Smooth muscle cell (in vitro differentiated cells): Measurements from ENCODE around the gene RAD51B. TPM values are rescaled to one million over a fixed set of nuclear protein-coding genes. Genes with fewer than 3 reads are reported as not detected.

ENCODE experiments used
- DNase-seq: peaks from one replicate; lab custom pipeline; 2025; ENCODE audit not compliant: unreplicated experiment; lab: John Stamatoyannopoulos, UW
- H2AFZ ChIP-seq: fragments of 200-600 bp; sonication (generic); 2 replicates; pipeline ENCODE4 v1.6.0; 2016; ENCODE audit warnings: antibody characterized with exemption, low read depth, mild to moderate bottlenecking
- H3F3A ChIP-seq: fragments of 200-600 bp; sonication (generic); 2 replicates; pipeline ENCODE4 v1.6.0; 2017; ENCODE audit warnings: antibody characterized with exemption, low read depth
- H3K27ac ChIP-seq: fragments of 200-600 bp; sonication (generic); 2 replicates; pipeline ENCODE4 v1.5.1; 2016; ENCODE audit warnings: low read depth, mild to moderate bottlenecking
- H3K27me3 ChIP-seq: fragments of 200-600 bp; sonication (generic); 2 replicates; pipeline ENCODE4 v1.6.1; 2016; ENCODE audit warnings: low read depth, mild to moderate bottlenecking
- H3K36me3 ChIP-seq: fragments of 200-600 bp; sonication (generic); 2 replicates; pipeline ENCODE4 v1.5.1; 2016; ENCODE audit warnings: low read depth
- H3K4me1 ChIP-seq: fragments of 200-600 bp; sonication (generic); 2 replicates; pipeline ENCODE4 v1.5.1; 2016; ENCODE audit warnings: low read depth
- H3K4me2 ChIP-seq: fragments of 200-600 bp; sonication (generic); 2 replicates; pipeline ENCODE4 v1.6.0; 2016; ENCODE audit warnings: mild to moderate bottlenecking
- H3K4me3 ChIP-seq: fragments of 200-600 bp; sonication (generic); 2 replicates; pipeline ENCODE4 v1.5.1; 2016; ENCODE audit warnings: mild to moderate bottlenecking
- H3K79me2 ChIP-seq: fragments of 200-600 bp; sonication (generic); 2 replicates; pipeline ENCODE4 v1.6.0; 2016; ENCODE audit warnings: low read depth, mild to moderate bottlenecking
- H3K9ac ChIP-seq: fragments of 200-600 bp; sonication (generic); 2 replicates; pipeline ENCODE4 v1.6.0; 2016; ENCODE audit warnings: low read depth
- H3K9me3 ChIP-seq: fragments of 200-600 bp; sonication (generic); replicated peaks from 2 replicates; pipeline ENCODE4 v1.5.1; 2016; ENCODE audit warnings: low read depth
- H4K20me1 ChIP-seq: fragments of 200-600 bp; sonication (generic); 2 replicates; pipeline ENCODE4 v1.6.0; 2016; ENCODE audit warnings: low read depth
- WGBS: methylation state at CpG from one replicate; pipeline ENCODE4 v1.1.7; 2016; ENCODE audit warnings: low lambda C conversion rate; 5-methylcytosine and 5-hydroxymethylcytosine counted together
- polyA plus RNA-seq: library from polyadenylated mRNA; unstranded; fragments of >200 nt; fragmentation: Nextera tagmentation; extraction: Ambion mirVana; gene quantifications from 2 replicates; pipeline ENCODE4 v1.2.1, GENCODE V29; 2016
- total RNA-seq: library from RNA; depleted of rRNA; stranded (reverse); fragments of >200 nt; gene quantifications from 2 replicates; pipeline ENCODE4 v1.2.3, GENCODE V29; 2014
- TF ChIP-seq, protein P1 (sequence below): fragments of 200-600 bp; sonication (generic); IDR thresholded peaks from 2 replicates; pipeline ENCODE4 v1.5.1; 2017; ENCODE audit warnings: borderline replicate concordance, mild to moderate bottlenecking, antibody characterized with exemption; ENCODE audit not compliant: insufficient read depth, poor library complexity, severe bottlenecking

RAD51B gene
- total and polyA plus RNA-seq, 2 experiments from 2014 or later, result 4.6 to 5.3 TPM

DNA sequence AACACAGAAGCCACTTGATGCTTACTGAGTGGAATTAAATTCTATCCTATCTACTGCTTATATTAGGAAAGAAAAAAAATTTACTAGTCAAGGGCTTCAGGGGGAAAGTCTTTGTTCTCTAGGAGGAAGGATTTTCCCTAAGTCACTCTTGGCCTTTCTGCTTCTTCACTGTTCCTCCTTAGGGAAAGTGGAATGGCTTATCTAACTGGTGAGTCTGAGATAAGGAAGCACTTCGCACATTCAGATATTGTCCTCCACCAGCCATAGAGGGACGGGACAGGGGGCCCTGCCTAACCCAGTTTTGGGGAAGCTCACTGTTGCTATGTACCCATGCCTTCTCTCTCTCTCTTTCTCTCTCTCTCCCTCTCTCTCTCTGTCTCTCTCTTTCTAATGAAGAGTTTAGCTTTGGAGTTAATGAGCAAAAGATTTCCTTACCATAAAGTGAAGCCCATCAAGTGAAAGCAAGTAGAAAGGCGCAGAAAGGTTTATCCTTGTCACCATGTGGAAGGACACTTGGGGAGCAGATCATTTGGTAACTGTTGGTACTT is 522.7 kb downstream of the RAD51B start:
- H3K27ac ChIP-seq, result no peak overlapping the region
- peak overlapping the region; percentile 58 for H2AFZ ChIP-seq
- no peak overlapping the region for H3K4me2 ChIP-seq
- DNase-seq, result no peak
- H3K36me3 ChIP-seq, result no peaks in the 10 kb centered on the region
- no peaks in the 10 kb centered on the region for H3K9me3 ChIP-seq
- no peaks in the 10 kb centered on the region for H3K27me3 ChIP-seq
- H3K79me2 ChIP-seq, result no peaks in the 10 kb centered on the region
- no peak overlapping the region for H3K9ac ChIP-seq
- no peak overlapping the region for H3K4me3 ChIP-seq
- no peaks in the 10 kb centered on the region for H3F3A ChIP-seq
- TF ChIP-seq, protein P1, sequence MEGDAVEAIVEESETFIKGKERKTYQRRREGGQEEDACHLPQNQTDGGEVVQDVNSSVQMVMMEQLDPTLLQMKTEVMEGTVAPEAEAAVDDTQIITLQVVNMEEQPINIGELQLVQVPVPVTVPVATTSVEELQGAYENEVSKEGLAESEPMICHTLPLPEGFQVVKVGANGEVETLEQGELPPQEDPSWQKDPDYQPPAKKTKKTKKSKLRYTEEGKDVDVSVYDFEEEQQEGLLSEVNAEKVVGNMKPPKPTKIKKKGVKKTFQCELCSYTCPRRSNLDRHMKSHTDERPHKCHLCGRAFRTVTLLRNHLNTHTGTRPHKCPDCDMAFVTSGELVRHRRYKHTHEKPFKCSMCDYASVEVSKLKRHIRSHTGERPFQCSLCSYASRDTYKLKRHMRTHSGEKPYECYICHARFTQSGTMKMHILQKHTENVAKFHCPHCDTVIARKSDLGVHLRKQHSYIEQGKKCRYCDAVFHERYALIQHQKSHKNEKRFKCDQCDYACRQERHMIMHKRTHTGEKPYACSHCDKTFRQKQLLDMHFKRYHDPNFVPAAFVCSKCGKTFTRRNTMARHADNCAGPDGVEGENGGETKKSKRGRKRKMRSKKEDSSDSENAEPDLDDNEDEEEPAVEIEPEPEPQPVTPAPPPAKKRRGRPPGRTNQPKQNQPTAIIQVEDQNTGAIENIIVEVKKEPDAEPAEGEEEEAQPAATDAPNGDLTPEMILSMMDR, result no peak
- no peaks in the 10 kb centered on the region for H4K20me1 ChIP-seq
- 51% methylated on average over 3 of the region's 3 CpGs for WGBS
- peaks cover 7% of the 10 kb centered on the region for H3K4me1 ChIP-seq

DNA sequence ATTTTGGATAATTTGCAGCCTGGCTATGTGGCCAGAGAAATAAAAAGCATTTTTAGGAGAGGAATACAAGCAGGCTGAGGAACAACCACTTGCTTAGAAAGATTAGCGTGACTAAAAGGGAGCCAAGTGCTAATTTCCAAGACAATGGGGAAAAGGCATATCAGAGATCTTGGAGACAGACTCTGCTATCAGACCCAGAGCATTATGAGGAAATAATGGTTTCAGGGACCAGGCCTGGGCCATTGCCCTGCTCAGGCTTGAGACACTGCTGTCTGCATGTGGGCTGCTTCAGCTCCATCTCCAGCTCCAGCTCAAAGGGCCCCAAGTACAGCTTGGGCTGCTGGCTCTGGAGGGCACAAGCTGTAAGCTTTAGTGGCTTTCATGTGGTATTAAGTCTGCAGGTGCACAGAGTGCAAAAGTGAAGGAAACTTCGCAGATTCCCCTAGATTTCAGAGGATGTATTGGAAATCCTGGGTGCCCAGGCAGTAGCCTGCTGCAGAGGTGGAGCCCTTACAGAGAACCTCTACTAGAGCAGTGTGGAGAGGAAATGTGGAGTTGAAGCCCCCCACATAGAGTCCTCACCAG is 524.0 kb downstream of the RAD51B start:
- TF ChIP-seq, protein P1, result no peak
- 77% methylated on average over 2 of the region's 2 CpGs for WGBS

DNA sequence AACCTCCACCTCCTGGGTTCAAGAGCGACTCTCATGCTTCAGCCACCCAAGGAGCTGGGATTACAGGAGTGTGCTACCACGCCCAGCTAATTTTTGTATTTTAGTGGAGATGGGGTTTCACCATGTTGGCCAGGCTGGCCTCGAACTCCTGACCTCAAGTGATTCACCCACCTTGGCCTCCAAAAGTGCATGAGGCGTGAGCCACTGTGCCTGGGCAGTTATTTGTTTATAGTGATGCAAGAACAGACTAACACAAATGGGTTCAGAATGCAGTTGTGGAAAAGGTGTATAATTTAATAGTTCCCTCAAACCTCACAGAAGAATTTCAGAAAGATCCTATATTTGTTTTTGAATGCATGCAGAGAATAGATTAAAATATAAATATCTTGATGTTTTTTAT is 526.2 kb downstream of the RAD51B start:
- DNase-seq, result no peak
- TF ChIP-seq, protein P1, result no peak
- Histone ChIP-seq H3K27me3 (no peaks in the 10 kb centered on the region), H3K36me3 (no peaks in the 10 kb centered on the region), H3K4me2 (no peak overlapping the region), H3K4me3 (no peak overlapping the region), H4K20me1 (no peaks in the 10 kb centered on the region), H3K9me3 (no peaks in the 10 kb centered on the region), H2AFZ (no peak overlapping the region), H3K9ac (no peak overlapping the region), H3K79me2 (no peaks in the 10 kb centered on the region), H3K27ac (no peak overlapping the region), H3F3A (peaks cover 6% of the 10 kb centered on the region), H3K4me1 (peaks cover 5% of the 10 kb centered on the region)
- WGBS, result 99% methylated on average over 4 of the region's 4 CpGs

More for the DNA sequence above, 524.0 kb downstream of the RAD51B start:
- Histone ChIP-seq H4K20me1 (no peaks in the 10 kb centered on the region), H3K4me3 (no peak overlapping the region), H3K27me3 (no peaks in the 10 kb centered on the region), H3K9me3 (no peaks in the 10 kb centered on the region), H3F3A (no peaks in the 10 kb centered on the region), H3K4me2 (no peak overlapping the region), H3K9ac (no peak overlapping the region), H2AFZ (no peak overlapping the region), H3K27ac (no peak overlapping the region), H3K79me2 (no peaks in the 10 kb centered on the region), H3K4me1 (peaks cover 5% of the 10 kb centered on the region), H3K36me3 (no peaks in the 10 kb centered on the region)
- DNase-seq, result no peak
